Cortex of kidney (tissue), 1 donor: Measurements from ENCODE around the gene SOBP.

Experiments used
- DNase-seq: peaks from one replicate; lab custom pipeline; 2025; lab: John Stamatoyannopoulos, UW

SOBP gene

DNA sequence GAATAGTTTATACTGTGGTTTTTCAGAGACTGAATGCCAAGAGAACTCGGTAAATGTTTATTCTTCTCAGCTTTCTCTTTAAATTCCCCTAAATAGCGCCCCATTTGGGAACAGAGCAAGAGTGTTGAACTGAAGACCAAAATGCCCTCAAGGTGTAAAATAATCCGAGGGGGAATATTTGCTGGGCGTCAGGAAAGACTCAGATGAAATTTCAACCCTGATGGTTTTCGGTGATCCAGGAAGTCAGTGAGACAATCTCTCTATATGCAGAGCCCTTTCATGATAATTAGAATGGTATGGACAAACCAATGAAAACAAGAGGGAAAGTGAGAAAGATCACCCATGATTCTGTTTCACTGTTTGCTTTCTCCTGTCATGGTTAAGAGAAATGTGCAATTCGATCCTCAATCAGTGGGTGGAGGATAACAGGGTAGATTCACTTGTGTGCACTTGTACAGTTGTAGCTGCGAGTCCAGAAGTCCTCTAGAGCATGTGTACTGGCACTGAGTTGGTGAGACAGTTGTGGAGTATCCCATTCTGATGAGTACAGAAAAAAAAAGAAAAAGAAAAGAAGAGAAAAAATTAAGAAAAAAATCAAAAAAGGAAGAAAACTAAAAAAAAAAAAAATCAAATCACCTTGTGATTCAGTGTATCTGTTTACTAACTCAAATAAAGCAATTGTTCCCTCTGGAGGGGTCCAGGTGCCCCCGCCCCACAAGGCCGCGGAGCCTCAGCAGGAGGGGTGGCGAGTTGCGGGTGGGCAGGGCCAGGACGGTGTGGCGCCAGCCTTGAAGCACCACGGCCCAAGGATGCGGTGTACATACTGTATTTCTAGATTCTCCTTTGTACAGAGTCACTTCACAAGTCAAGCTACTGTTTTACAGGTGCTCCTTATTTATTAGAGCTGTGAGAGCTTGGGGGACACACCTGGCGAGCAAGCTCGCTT, 169.3 kb downstream of the SOBP start:
- DNase-seq: no peak

GRCh38 chr6:107660839-107661238, 170.9 kb downstream of the SOBP start:
- DNase-seq: no peak

GRCh38 chr6:107661291-107661690, 171.4 kb downstream of the SOBP start:
- no peak for DNase-seq

- DNase-seq: no peak
Observed at GRCh38 chr6:107662333-107662732, 172.4 kb downstream of the SOBP start.

- DNase-seq: no peak
Observed at GRCh38 chr6:107663308-107663707, 173.4 kb downstream of the SOBP start.

GRCh38 chr6:107665382-107665781, 175.5 kb downstream of the SOBP start:
- DNase-seq: no peak

GRCh38 chr6:107666084-107666980, 176.4 kb downstream of the SOBP start:
- DNase-seq: no peak

GRCh38 chr6:107666981-107667601, 177.2 kb downstream of the SOBP start:
- DNase-seq: no peak

- no peak for DNase-seq
Observed at GRCh38 chr6:107667790-107668189, 177.9 kb downstream of the SOBP start.

DNA sequence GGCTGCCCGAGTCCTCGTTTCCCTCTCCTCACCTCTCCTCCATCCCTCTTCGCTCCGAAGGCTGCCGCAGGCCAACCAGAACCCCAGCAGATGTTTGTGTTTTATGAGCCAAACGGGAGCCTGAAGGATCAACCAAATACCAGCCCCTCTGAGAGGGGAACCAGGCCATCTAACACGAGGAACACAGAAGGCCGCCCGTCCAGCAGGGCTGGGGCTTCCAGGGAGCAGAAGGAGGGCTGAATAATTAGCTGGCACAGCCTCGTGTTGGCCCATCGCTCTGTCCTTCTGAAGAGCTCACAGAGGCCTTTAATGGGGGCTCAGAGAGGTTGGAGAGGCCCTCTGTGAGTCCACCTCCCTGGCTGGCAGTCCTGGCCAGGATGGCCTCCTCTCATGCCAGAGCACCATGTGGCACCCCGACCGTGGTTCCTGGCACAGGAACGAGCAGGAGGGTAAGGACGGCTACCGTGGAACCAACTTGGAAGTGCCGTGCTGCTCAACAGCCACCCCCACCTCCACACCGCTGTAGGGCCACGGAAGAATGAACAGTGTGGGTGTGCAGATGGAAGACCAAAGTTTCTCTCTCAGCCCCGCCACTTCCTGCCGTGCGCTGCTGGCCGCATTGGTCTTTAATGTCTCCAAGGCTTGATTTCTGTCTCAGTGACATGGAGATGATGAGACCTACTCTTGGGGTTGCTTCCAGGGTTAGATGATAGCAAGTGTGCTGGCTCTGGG, 179.0 kb downstream of the SOBP start:
- no peak for DNase-seq

- no peak for DNase-seq
Observed at GRCh38 chr6:107670792-107671199, 180.9 kb downstream of the SOBP start.

DNA sequence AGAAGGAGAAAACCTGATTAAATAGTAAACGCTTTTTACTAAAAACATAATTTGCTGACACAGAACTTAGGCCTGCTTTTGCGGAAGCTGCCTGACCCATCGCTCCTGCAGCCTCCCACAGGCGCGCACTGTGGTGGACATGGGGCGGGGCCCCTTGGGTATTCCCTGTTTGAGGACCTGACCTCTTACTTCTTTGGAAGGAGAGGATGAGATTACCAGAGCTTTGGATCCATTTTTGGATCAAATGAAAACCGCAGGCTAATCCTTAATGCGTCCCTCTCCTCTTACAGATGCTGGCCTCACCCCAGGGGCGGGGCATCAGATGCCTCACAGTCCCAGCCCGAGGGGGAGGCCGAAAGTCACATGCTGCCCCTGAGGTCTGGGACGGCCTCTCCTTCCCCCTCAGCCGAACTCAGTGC, 183.2 kb downstream of the SOBP start:
- DNase-seq: no peak

GRCh38 chr6:107674995-107675738, 185.2 kb downstream of the SOBP start:
- no peak for DNase-seq

- no peak for DNase-seq
Observed at GRCh38 chr6:107676042-107676441, 186.1 kb downstream of the SOBP start.

DNA sequence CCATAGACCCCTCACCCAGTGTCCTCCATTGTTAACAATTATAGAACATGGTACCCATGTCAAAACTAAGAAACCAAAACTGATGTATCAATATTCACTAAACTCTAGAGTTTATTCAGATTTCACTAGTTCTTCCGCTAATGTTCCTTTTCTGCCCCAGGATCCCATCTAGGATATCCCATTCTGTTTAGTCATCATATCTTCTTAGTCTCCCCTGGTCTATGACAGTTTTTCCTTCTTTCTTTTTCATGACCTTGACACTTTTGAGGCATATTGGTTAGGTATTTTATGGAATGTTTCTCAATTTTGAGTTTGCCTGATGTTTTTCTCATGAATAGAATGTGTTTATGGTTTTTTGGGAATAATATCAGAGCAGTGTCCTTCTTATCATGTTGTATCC, 187.5 kb downstream of the SOBP start:
- no peak for DNase-seq

- DNase-seq: no peak
Observed at GRCh38 chr6:107679457-107679856, 189.5 kb downstream of the SOBP start.

DNA sequence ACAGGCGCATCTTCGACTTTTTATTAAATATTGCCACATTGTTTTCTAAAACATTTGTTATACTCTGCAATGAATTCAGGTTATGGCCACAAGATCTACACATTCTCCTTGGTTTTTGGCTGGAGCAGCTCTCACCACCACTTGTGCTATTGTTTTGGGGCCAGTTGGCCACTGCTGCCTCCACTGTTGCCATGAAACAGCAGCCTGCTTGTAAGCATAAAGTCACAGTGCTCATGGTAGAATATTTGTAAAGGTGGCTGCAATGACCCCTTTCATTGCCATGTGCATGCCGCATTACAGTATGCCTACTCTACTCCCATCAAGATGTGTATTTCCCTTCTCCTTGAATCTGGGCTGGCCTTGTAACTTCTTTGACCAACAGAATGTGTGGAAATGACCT, 192.8 kb downstream of the SOBP start:
- no peak for DNase-seq

DNA sequence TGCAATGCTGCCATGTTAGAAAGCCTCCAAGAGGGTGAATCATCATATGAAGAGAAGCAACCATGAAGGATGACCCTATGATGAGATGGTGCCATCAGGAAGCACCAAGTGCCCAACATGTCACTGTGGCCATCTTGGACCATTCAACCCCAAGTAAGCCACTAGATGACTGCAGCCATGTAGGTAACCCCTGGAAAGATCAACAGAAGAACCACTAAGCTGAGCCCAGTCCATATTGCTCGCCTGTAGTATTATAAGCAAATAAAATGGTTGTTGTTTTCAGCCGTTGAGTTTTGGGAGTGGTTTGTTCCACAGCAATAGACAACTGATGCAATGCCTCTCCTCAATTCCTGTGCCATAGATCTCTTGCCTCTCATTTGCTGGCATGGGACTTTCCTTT, 193.3 kb downstream of the SOBP start:
- no peak for DNase-seq

GRCh38 chr6:107684996-107685395, 195.1 kb downstream of the SOBP start:
- DNase-seq: no peak

DNA sequence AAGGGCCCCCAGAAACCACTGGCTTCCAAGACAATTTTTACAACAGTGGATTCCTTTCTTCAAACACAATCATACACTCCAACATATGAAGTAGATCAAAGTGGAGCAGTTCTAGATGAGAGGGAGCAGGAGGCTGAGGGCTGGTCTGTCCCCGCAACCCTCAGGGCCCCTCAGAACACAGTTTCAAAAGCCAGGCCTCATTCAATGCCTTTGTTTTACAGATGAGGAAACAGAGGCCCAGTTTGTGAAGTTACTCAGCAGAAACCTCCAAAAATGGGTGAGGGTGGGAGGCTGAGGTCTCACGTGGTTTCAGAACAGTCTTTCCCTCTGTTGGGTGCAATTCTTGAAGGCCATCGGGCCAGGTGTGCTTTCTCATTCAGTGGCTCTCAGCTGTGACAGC, 199.3 kb downstream of the SOBP start:
- DNase-seq: no peak
